ENCODE data around the gene NFIC.

NFIC gene

DNA sequence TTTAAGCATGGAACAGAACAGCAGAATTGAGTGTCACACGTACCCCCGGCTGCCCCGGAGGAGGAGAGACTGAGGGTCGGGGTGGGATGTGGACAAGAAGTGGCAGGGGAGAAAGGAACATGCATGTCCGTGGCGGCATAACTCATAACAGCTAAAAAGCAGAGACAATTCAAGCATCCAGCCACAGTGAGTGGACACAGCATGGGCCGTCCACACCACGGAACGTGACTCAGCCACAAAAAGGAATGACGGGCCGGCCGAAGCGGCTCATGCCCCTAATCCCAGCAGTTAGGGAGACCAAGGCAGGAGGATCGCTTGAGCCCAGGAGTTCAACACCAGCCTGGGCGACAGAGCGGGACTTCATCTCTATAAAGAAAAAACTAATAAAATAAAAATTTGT lies 126.5 kb downstream of the NFIC start:
- no peak for TF ChIP-seq CTCF (IDR thresholded peaks at IDR 0.05)
- no peak overlapping the region for H3K4me3 ChIP-seq
- H3K27ac ChIP-seq: no peak overlapping the region
- no peak for DNase-seq (ENCODE audit: low spot score)

DNA sequence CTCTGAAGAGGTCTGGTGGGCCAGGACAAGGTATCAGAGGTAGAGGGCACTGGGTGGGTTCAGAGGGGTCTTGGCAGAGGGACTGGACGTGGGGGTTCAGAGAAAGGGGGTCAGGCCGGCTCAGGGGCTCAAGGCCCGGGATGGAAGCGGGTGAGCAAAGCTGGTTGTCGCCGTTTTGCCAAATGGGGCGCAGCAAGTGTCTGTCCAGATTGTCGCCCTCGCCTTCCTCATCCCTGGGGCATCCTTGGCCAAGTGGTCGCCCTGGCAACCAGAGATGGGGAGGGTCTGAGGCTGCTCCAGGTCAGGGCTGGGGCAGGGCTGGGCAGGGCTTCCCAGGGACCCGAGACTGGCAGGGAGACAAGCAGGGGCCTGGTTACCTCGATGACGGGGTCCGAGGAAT lies 127.3 kb downstream of the NFIC start:
- no peak for DNase-seq (ENCODE audit: low spot score)
- Histone ChIP-seq H3K4me3 (no peak overlapping the region), H3K27ac (no peak overlapping the region)
- TF ChIP-seq CTCF (IDR thresholded peaks at IDR 0.05): no peak

DNA sequence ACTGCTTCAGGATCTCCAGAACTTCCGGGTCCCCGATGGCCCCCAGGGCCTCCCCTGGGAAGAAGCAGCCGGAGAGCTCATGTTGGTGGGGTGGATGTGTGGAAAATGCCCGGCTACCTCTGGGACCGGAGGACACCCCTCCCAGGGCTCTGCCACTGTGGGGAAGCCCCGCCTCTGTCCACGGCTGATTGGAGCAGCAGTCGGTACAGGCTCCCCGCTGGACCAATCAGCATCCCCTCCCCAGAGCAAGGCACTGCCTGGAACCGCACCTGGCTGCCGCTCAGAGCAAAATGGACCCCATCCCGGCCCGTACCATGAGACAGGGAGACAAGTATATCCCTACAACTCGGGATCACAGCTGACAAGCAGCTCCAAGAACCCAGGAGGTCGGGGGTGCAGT lies 127.7 kb downstream of the NFIC start:
- Histone ChIP-seq H3K4me3 (no peak overlapping the region), H3K27ac (no peak overlapping the region)
- no peak for TF ChIP-seq CTCF (IDR thresholded peaks at IDR 0.05)
- no peak for DNase-seq (ENCODE audit: low spot score)

DNA sequence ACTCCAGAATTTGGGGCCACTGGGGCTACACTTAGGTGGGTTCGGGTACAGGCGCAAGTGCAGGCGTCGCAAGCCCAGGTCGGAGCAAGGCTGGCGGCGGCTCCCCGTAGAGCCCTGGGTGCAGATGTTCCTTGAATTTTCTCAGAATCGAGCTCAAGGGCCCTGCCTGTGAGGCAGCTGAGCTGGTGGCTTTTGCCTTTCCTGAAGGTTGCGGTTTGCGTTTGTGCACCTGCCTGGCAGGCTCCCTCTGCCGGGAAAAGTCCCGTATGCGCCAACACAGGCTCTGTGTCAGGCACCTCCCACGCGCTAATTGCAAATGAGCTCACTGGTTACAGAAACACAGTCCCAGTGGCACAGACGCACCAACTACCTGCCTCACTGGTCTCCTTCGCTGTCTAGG lies 128.2 kb downstream of the NFIC start:
- no peak for TF ChIP-seq CTCF (IDR thresholded peaks at IDR 0.05)
- DNase-seq (ENCODE audit: low spot score): no peak
- Histone ChIP-seq H3K27ac (no peak overlapping the region), H3K4me3 (no peak overlapping the region)

- Histone ChIP-seq H3K4me3 (no peak overlapping the region), H3K27ac (no peak overlapping the region)
- DNase-seq (ENCODE audit: low spot score): no peak
- no peak for TF ChIP-seq CTCF (IDR thresholded peaks at IDR 0.05)
These were observed 130.2 kb downstream of the NFIC start for GRCh38 chr19:3496392-3497273.

- Histone ChIP-seq H3K4me3 (no peak overlapping the region), H3K27ac (no peak overlapping the region)
- TF ChIP-seq CTCF (IDR thresholded peaks at IDR 0.05): no peak
- DNase-seq (ENCODE audit: low spot score): no peak
These were observed 131.6 kb downstream of the NFIC start for GRCh38 chr19:3497757-3498520.
